Glomerular visceral epithelial cell (primary cell): ENCODE results near the gene GABBR2.

Experiments used
- DNase-seq: peaks from one replicate; pipeline ENCODE4 v3.0.0-alpha.2; 2016; ENCODE audit errors: extremely low spot score

The GABBR2 gene

DNA sequence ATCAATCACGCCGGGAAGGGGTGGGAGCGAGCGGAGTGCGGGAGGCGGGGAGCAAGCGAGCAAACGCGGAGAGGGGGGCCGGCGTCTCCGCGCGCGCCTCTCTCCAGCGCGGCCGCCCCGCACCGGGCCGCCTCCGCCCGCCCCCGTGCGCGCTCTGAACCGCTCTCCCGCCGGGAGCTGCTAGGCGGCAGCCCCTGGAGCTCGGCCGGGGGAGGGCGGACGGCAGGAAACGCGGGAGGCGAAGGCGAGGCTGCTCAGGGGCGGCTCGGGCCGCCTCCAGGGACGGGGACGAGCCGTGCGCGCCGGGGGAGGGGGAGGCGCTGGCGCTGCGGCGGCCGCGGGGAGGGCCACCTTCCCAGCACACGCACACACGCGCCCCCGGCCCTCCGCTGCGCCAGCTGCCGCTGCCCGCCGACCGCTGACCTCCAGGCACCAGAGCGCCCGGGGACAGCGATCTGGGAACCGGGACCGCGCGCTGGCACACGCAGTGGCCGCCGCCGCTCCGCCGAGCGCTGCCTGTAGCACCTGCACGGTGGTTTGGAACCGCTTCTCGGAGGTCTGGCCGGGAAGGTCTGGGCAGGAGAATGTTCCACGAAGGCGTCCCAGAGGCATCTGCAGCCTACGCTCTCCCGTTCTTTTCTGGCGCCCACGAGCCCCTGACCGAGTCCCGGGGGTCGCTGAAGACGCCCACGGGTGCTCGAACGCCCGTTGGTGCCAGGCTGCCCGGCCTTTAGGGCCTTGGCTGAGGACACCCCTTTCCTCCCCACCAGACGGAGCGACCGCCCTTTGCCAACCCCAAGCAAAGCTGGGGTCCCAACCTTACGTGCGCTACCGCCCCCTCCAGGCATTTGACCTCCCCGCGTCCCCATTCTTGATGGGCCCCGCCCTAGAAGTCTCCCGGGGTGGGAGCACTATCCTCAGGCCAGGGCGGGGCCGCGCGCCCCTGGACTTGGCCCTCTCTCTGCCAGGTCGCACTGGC lies at the start of gene GABBR2:
Gene GABBR2 (minus strand): TSS at position 3 of the 979 bp plus-strand sequence. CDS start 198 bp downstream, outside the sequence.
- peak; percentile 15 for DNase-seq

DNA sequence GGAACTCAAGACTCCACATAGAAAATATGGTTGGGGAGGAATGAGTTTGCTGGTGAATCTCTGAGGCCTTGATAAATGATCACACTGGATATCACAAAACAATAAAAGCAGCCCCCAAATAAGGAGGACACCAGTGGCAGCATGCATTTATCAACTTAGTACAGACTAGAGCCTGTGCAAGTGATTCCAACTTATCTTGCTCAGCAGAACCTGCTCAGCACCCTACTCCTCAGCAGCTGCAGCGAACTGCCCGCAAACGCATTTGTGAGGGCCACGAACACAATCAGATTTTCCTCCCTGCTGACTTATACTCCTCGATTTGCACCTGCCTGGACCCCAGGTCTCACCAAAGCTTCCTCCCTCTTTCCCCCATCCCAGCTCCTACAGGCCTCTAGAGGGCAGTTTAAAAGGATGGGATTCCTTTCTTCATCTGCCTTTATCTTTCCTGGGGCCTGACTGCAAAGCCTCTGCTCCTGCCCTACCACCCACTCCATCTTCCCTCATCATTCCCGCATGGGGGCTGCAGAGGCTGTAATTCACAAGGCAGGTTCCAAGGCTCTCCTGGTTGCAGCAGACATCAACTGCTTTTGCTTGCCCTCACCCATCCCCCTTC lies 46.4 kb upstream of the GABBR2 start:
- DNase-seq: no peak

DNA sequence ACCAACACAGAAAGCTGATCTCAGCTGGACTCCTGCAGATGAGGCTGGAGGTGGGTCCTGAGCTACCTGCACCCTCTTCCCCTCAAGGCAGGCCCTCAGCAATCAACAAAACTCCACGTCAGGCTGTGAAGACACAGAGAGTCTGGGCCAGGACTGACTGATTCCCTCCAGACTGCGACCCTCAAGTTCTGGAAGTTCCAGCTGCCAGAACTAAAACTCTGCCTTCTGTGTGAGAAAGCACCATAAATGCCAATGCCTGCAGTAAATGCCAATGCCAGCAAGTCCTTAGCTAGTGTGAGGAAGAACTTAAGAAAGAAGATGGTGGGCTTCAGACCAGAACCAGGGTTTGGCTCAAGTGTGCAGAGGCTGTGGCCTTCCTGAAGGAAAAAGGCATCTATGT lies 42.5 kb upstream of the GABBR2 start:
- no peak for DNase-seq

DNA sequence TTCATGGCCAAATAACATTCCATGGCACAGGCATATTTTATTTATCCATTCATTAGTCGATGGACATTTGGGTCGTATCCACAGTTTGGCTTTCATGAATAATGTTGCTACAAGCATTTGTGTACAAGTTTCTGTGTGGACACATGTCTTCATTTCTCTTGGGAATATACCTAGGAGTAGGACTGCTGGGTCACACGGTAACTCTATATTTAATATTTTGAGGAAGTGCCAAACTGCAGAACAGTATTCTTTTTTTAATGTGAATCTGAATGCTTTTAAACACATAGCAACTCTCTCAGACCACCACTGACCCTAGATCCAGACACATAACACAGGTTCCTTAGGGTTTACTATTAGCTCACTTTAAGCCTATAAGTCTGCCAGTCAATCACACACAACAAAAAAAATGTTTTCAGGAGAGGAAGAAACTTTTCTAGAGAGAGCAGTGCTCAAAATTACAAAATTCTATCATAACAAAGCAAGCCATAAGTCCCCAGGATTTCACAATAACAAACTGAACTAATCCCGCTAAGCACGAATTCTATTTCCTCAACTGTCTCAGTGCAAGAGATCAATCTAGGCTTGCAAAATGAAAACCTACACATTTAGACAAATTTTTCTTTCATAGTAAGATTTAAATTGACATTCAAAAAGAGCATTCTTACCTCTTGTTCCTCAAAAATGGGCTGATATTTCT lies 41.8 kb upstream of the GABBR2 start:
- no peak for DNase-seq

DNA sequence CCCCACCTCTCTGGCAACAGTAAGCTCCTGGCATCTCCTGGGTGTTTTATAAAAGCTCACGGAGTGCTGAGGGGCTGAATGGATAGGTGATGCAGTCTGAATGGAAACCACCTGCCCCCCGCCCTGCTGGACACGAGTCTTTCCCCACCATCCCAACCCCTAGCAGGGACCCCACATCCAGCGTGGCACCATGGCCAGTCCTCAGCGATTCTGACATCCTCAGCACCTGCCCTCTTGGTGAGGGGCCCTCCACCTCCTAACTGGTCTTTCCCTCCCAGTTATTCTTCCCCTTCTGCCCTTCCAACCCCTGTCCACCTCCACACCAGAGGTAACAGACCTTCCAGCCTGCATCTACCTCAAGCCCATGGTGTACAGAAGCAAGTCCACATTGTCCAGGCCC lies 38.7 kb upstream of the GABBR2 start:
- no peak for DNase-seq

DNA sequence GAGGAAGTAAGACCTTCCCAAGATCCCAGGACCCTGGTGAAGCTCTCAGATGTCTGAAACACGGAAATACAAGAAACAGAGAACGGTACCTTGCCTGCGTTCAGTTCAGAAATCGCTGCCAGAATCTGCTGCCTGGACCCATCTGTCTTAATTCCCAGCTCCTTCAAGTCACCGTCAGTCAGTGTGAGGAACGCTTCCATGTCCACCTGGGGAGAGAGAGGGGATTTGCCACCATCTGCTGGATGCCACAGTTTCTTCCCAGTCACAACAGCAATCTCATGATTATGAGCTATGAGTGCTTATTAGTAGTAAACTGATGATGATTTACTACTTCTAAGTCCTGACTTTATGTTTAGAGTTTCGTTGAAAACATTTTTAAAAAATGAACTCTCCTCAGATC lies 36.7 kb upstream of the GABBR2 start:
- DNase-seq: no peak

DNA sequence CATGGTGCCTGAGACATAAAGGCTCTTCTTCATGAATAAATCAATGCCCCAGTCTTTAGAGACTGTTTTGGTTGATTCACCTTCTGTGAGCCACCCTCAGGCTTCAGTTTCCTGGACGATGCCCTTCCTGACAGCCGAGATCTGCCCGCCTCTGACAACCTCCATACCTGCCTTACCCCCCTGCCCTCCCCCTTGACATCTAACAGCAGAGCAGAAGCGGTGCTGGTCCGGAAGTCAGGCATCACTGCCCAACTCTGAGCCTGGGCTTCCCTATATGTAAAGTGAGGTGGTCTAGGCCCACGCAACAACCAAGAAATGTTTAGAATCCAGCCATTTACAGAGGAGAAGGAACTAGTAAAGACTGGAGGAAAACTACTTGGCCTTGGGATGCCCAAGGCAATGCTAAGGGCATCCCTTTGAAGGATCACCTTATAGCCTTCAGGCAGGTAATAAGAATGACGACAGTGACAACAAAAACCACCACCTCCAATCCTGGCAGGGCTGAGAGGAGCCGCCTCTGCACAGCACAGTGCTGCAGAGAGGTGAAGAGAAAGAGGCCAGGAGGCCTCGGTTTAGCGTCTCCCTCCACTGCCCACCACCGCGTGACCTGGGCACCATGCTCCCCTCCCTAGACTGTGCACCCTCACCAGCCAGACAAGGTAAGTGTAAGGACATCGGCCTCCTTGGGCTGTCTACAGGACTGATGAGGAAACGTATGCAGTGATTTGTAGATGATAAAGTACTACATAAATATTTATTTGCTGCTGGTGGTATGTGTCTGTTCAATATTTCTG lies 35.3 kb upstream of the GABBR2 start:
- no peak for DNase-seq

DNA sequence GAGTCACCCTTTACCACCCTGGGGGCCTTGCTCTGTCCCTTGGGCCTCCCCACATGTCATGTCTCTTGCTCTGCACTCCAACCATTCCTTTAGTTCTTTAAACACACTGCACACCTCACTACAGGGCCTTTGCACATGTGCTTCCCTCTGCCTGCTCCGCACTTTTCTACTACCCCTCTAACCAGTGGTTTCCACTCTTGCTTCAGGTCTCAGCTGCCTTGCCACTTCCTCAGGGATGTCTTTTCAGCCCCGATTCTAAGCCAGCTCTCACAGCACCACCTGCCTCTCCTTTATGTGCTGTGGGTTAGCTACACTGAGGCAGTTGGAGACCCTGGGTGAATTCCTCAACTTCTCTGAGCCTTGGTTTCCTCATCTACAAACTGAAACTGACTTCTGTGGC lies 34.6 kb upstream of the GABBR2 start:
- no peak for DNase-seq

DNA sequence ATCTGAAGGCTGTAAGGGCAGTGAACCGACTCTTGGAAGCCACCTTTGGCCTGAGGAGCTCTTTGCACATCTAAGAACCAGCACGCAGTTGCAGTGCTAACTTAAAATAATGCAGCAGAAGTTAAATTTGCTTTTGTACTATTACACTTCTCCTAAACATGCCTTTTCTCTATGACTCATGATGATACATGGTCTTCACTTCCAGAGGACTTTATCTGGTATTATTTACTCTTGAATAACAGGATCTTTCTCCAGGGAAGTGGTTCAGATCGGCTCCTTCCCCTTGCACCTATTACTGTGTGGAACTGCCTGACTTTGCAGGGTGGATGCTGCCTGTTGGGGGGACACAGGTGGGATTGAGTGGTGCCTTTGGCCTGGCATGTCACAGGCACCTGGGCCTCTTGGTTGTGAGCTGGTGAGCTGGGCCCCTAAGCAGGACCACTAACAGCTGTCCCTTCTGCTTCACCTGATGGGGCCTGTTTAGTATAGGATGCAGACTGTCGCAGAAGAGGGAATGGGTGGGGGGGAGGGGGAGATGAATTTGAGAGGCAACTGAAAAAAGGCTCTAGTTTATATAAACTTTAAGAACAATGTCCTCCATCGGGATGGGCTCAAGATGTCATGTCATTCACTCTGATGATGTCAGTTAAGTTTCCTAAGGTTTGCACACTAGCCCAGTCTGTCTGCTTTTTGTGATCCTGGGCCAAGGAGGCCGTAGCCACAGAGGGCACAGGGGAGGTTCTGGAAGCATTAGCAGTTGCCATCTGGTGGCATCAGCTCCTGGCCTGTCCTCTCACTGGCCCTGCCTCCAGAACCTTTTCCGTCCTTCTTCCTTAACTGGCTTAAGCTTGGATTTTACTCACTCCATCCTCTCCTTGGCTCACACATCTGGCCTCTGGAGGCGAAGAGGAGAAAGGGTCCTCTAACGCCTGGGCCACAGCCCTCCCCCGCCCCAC lies 33.9 kb upstream of the GABBR2 start:
- DNase-seq: no peak

DNA sequence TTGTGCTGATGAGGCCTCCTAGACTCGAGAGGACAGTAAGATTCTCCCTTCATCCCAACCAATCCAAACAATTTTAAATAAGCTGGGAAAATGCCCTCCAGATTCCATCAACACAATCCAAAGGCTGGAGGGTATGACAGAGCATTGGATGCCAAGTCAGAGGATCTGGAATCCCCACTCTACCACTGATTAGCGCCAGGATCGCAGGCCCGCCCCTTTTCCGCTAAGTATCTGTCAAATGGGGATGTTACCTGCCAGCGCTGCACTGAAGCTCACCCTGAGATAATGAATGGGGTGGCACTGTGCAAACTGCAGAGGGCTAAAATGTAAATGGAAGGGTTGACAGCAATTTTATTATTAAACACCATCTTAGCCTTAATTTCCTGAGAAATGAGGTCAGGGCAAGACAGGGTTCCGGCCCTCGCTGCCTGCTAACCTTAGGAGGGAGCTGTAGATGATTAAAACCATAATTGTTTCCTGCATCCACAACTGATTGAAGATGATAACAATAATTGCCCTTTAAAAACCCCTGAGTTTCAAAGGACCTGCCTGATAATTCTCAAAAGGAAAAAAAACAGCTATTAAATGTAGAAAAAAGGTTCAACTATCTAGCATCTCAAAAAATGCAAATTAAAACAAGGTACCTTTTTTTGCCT lies 31.6 kb upstream of the GABBR2 start:
- DNase-seq: no peak

DNA sequence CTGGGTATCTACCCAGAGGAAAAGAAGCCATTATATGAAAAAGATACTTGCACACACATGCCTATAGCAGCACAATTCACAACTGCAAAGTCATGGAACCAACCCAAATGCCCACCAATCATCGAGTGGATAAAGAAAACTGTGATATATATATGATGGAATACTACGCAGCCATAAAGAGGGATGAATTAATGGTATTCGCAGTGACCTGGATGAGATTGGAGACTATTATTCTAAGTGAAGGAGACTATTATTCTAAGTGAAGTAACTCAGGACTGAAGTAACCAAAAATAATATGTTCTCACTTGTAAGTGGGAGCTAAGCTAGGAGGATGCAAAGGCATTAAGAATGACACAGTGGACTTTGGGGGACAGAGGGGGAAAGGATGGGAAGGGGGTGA lies 30.0 kb upstream of the GABBR2 start:
- DNase-seq: no peak

DNA sequence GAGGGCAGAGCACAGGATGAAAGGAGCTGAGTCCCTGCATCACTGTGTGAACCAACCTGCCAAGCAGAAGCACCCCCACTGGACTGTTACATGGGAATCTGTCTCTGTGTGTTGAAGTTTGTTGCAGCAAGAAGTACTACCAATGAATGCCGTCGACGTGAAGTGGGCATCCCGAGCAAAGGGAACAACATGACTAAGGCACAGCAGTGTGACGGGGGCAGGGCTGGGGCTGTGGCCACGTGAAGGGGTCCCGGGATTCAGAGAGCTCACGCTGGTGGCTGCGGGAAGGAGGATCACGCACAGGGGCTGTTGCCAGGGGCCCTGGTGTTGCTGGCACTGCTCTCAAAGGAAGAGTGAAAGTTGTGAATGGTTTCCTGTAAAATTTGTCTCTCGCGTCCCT lies 27.5 kb upstream of the GABBR2 start:
- DNase-seq: no peak

DNA sequence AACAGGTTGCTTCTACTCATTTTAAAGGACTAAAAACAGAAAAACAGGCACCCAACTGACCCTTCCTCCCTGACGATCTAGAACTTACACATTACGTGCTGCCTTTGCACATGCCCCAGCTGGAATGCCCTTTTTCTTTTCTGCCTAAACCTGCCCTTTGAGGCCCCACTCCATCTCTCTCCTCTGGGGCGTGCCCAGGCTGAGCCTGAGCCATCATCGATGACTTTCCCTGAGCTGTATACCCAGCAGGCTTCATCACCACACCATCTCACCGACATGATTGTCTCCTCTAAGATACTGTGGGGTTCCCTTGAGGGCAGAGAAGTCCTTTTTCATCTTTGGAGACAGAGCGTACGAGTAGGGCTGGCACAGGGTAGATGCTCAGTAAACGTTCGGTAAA lies 24.1 kb upstream of the GABBR2 start:
- no peak for DNase-seq

DNA sequence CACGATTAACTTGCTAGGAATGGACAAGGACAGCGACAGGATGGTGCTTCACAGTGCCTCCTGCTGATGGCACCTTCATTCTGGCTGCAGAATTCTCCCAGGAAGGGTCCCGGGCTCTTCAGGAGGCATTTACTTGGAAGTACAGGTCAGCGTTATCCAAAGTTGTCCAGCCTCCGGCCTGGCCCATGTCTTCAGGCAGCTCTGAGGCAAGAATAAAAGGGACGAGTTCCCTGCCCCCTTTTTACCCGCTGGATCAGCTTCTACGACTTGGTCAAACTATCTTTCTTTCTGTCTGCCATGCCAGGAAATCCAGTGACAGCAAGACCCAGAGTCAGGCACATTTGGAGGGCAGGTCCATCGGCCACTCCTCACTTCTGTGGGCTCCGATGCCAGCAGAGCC lies 23.4 kb upstream of the GABBR2 start:
- no peak for DNase-seq

DNA sequence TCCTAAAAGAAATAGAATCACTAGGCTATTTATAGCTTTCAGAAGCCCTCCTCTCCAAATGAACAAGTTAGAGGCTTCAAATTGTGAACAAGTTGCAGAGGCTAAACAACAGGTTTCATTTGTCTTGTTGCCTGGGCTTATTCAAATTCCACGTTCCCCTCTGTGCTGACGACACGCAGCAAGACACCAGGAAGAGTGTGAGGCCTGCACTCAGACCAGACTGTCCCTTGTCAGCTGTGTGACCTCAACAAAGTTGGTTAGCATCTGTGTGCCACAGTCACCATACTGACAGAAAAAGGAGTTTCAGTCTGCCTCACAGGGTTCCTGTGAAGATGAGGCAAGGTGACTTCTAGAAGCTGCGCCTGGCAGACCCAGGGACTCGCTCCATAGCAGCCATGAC lies 22.1 kb upstream of the GABBR2 start:
- DNase-seq: no peak

DNA sequence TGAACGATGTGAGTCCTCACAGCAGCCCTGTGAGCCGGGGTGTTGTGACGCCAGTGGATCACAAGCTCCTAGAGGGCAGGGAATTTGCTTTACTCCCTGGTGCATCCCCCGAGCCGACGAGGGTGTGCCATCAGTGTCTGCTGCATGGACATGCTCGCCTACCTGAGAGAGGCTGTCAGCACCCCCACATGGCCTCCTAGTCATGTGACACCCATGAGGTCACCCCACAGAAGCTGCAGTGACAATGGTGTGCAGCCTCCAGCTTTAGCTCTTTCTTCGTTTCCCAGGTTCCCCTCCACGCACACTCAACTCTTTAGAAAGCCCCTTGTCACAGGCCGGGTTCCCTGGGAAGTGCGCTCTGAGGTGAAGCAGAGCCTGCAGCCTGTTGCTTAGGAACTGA lies 19.8 kb upstream of the GABBR2 start:
- no peak for DNase-seq

DNA sequence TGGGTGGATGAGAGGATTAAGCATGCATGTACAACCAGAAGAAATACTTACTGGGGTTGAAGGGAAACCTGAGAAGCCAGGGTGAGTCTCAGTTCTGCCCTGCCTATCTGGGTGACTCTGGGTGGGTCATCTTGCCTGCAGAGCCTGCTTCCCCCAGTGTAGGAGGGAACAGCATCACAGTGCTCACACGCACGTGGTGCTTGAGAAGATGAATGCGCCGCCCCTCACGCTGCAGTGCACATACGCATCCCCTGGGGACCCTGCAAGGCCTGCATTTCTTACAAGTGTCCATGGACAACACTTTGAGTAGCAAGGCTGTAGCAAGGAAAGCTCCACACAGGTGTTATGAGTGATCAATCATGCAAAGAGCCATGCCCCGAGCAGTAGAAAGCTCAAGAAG lies 18.7 kb upstream of the GABBR2 start:
- DNase-seq: no peak

DNA sequence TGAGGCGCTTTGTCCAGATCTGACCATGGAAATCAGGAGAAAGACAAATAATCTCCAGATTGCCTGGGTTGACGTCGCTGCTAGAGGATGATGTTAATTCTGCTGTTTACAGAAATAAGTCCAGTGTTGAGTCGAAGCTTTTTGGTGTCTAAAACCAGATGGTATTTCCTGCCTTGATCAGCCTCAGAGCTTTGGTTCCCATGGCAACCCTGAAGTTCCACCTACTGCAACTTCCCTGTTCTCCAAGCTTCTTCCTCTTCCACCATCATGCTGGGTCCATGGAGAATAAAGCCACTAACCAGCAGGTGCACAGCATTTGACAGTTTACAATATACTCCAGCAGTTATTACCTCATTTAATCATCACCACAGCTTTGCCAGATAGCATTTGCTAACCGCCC lies 18.0 kb upstream of the GABBR2 start:
- no peak for DNase-seq

DNA sequence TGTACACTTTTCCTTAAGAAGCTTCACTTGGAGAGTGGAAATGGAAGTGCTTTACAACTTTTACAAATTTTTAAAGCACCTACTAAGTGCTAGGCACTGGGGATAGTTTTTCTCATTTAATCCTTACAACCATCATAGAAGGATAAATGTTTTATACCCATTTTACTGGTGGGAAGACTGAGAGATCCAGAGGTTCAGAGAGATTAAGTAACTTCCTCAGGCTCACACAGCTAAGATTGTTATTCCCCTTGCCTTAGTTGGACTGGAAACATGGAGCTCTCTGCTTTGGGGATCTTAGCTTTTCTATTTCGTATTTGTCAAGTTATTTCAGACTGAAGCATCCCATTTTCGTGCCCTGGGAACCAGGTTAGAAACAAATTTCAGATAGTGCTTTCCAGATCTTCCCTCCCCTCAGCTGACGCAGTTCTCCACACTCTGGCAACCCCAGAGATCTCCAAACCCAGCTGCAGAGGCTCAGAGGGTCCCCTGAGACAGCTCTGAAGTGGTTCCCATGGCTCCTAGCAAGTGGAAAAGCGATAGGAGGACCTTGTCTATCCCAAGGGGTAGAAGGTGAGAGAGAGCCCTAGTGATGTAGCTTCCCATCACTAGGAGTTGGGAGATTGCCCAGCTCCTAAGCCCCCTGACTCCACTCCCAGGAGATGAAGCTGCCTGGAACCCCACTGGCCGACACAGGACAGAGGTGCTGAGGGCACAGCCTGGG lies 16.2 kb upstream of the GABBR2 start:
- no peak for DNase-seq

DNA sequence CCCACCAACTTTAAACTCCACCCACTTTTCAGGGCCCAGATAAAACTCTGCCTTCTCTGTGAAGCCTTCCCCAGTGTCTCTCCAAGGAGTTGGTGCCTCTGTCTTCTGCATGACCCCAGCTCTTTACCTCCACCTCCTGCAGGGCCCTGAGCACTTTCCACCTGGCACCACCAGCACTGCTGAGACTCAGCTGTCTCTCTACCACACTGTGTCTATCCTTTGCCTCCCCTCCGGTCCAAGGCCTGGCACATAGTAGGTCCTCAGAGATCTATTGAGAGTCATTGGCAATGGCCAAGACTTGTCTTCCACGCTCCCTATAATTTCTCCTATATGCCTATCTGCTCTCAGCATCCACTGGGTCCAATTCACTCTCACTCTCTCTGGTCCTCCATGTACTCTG lies 12.9 kb upstream of the GABBR2 start:
- no peak for DNase-seq
